Astrocyte (in vitro differentiated cells and primary cell): ENCODE data around the gene BET1. TPM values are rescaled to one million over a fixed set of nuclear protein-coding genes. Genes with fewer than 3 reads are reported as not detected.
A peak's percentile ranks its signal among the peaks of the same experiment; 100 is the strongest.

Experiments used
- DNase-seq: peaks from one replicate; pipeline ENCODE4 v3.0.0-alpha.2; 2010; ENCODE audit warnings: low read depth
- FAIRE-seq: peaks from 2 replicates; lab custom pipeline; 2011; peaks lifted over from hg19 to GRCh38; lab: Jason Lieb, UNC
- H2AFZ ChIP-seq: 2 replicates; pipeline ENCODE4 v1.6.0; 2012; ENCODE audit warnings: low read depth, low read length, inconsistent platforms
- H3K27ac ChIP-seq: 2 replicates; pipeline ENCODE4 v1.5.1; 2011; ENCODE audit warnings: low read depth, low read length, inconsistent platforms
- H3K27me3 ChIP-seq: 2 replicates; pipeline ENCODE4 v1.6.0; 2011; ENCODE audit warnings: low read length, inconsistent platforms; ENCODE audit not compliant: insufficient read depth
- H3K36me3 ChIP-seq: 2 replicates; pipeline ENCODE4 v1.5.1; 2011; ENCODE audit warnings: low read length, inconsistent platforms; ENCODE audit not compliant: insufficient read depth
- H3K4me1 ChIP-seq: 2 replicates; pipeline ENCODE4 v1.5.1; 2011; ENCODE audit warnings: low read length, inconsistent platforms; ENCODE audit not compliant: insufficient read depth
- H3K4me2 ChIP-seq: 2 replicates; pipeline ENCODE4 v1.6.0; 2012; ENCODE audit warnings: low read length, inconsistent platforms
- H3K4me3 ChIP-seq: 2 replicates; pipeline ENCODE4 v1.5.1; 2011; ENCODE audit warnings: low read depth, mild to moderate bottlenecking, low read length, inconsistent platforms; ENCODE audit not compliant: insufficient read depth
- H3K79me2 ChIP-seq: 2 replicates; pipeline ENCODE4 v1.6.0; 2012; ENCODE audit warnings: mild to moderate bottlenecking, low read length, inconsistent platforms; ENCODE audit not compliant: insufficient read depth
- H3K9ac ChIP-seq: 2 replicates; pipeline ENCODE4 v1.6.0; 2012; ENCODE audit warnings: mild to moderate bottlenecking, low read length, inconsistent platforms
- H3K9me3 ChIP-seq: 2 replicates; pipeline ENCODE4 v1.5.1; 2012; ENCODE audit warnings: low read depth, mild to moderate bottlenecking, low read length, inconsistent platforms; ENCODE audit not compliant: insufficient read depth
- H4K20me1 ChIP-seq: 2 replicates; pipeline ENCODE4 v1.6.0; 2012; ENCODE audit warnings: low read length, inconsistent platforms; ENCODE audit not compliant: insufficient read depth
- H3K27ac Mint-ChIP-seq: one replicate; pipeline ENCODE4 v1.8.0; 2021; ENCODE audit warnings: mild to moderate bottlenecking, mixed read lengths; ENCODE audit not compliant: unreplicated experiment
- H3K27me3 Mint-ChIP-seq: one replicate; pipeline ENCODE4 v1.8.0; 2021; ENCODE audit warnings: low read depth, mixed read lengths; ENCODE audit not compliant: unreplicated experiment
- H3K36me3 Mint-ChIP-seq: one replicate; pipeline ENCODE4 v1.8.0; 2021; ENCODE audit warnings: low read depth, mixed read lengths; ENCODE audit not compliant: unreplicated experiment
- H3K4me1 Mint-ChIP-seq: one replicate; pipeline ENCODE4 v1.8.0; 2021; ENCODE audit warnings: low read depth, mixed read lengths; ENCODE audit not compliant: unreplicated experiment
- H3K4me3 Mint-ChIP-seq: one replicate; pipeline ENCODE4 v1.8.0; 2021; ENCODE audit warnings: mild to moderate bottlenecking, moderate library complexity, mixed read lengths; ENCODE audit not compliant: unreplicated experiment
- H3K9me3 Mint-ChIP-seq: one replicate; pipeline ENCODE4 v1.8.0; 2021; ENCODE audit warnings: mild to moderate bottlenecking, mixed read lengths; ENCODE audit not compliant: unreplicated experiment
- EZH2 ChIP-seq: IDR thresholded peaks from 2 replicates; pipeline ENCODE4 v1.6.1; 2012; ENCODE audit warnings: mild to moderate bottlenecking, low read length, inconsistent platforms; ENCODE audit not compliant: insufficient read depth
- total RNA-seq: library from RNA; stranded (reverse); gene quantifications from 2 replicates; pipeline ENCODE4 v1.2.1, GENCODE V29; 2021
- TF ChIP-seq, protein P1 (sequence below): IDR thresholded peaks from 2 replicates; pipeline ENCODE4 v1.5.1; 2011; ENCODE audit warnings: low read depth, mild to moderate bottlenecking, inconsistent platforms, low read length, moderate library complexity; ENCODE audit not compliant: insufficient read depth

Gene BET1
- total RNA-seq, 1 donor from 2014 or later: 37.4 TPM

DNA sequence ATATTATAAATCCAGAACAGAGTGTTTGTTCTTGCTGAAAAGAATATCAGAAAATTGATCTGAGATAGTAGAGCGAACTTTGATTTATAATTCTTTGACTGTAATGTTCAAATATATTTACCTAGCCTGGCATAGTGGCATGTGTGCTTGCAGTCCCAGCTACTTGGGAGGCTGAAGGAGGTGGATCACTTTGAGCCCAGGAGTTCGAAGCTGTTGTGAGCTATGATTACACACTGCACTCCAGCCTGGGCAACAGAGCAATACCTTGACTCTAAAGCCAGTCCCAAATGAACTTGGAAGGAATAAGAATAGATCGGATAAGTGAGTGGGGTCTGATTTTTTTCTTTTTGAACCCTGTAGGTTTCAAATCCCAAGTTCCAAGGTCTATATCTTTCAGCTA lies 59.1 kb downstream of the BET1 start:
- H3K4me3 Mint-ChIP-seq: no peak overlapping the region
- TF ChIP-seq EZH2: no peak
- TF ChIP-seq, protein P1, sequence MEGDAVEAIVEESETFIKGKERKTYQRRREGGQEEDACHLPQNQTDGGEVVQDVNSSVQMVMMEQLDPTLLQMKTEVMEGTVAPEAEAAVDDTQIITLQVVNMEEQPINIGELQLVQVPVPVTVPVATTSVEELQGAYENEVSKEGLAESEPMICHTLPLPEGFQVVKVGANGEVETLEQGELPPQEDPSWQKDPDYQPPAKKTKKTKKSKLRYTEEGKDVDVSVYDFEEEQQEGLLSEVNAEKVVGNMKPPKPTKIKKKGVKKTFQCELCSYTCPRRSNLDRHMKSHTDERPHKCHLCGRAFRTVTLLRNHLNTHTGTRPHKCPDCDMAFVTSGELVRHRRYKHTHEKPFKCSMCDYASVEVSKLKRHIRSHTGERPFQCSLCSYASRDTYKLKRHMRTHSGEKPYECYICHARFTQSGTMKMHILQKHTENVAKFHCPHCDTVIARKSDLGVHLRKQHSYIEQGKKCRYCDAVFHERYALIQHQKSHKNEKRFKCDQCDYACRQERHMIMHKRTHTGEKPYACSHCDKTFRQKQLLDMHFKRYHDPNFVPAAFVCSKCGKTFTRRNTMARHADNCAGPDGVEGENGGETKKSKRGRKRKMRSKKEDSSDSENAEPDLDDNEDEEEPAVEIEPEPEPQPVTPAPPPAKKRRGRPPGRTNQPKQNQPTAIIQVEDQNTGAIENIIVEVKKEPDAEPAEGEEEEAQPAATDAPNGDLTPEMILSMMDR: no peak
- Histone ChIP-seq H3K27me3 (no peaks in the 10 kb centered on the region), H2AFZ (no peak overlapping the region), H3K36me3 (no peaks in the 10 kb centered on the region), H3K9ac (no peak overlapping the region), H3K9me3 (no peaks in the 10 kb centered on the region), H3K79me2 (no peaks in the 10 kb centered on the region), H4K20me1 (no peaks in the 10 kb centered on the region), H3K4me2 (no peak overlapping the region), H3K27ac (no peak overlapping the region), H3K4me1 (no peaks in the 10 kb centered on the region), H3K4me3 (no peak overlapping the region)
- H3K9me3 Mint-ChIP-seq: no peaks in the 10 kb centered on the region
- peaks cover 1% of the 10 kb centered on the region for H3K36me3 Mint-ChIP-seq
- H3K27me3 Mint-ChIP-seq: no peaks in the 10 kb centered on the region
- peaks cover 17% of the 10 kb centered on the region for H3K4me1 Mint-ChIP-seq
- no peak for DNase-seq
- no peak for FAIRE-seq
- no peak overlapping the region for H3K27ac Mint-ChIP-seq

DNA sequence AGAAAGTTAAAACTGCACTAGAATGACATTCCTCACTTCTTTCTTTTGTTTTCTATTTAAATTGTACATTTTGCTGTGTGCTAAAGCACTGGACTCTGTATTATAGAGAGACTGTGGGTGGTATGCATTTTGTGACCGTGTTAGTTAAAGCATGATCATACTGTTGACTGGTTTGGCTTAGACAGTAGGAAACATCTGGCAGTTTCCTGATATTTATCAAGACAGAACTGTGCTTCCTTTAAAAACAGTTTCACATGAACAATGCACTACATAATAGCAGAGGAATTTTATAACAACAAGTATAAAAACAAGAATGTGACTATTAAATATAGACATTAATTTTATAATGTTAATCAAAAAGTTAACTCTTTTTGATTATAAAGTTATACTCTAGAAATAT lies 59.5 kb downstream of the BET1 start:
- Mint-ChIP-seq H3K36me3 (peaks cover 1% of the 10 kb centered on the region), H3K4me1 (peaks cover 16% of the 10 kb centered on the region), H3K27ac (no peak overlapping the region), H3K4me3 (no peak overlapping the region), H3K27me3 (peaks cover 2% of the 10 kb centered on the region), H3K9me3 (no peaks in the 10 kb centered on the region)
- H2AFZ ChIP-seq: no peak overlapping the region
- DNase-seq: peak; percentile 41
- no peaks in the 10 kb centered on the region for H3K4me1 ChIP-seq
- no peak overlapping the region for H3K4me2 ChIP-seq
- H3K27me3 ChIP-seq: no peaks in the 10 kb centered on the region
- no peaks in the 10 kb centered on the region for H3K36me3 ChIP-seq
- H3K4me3 ChIP-seq: no peak overlapping the region
- TF ChIP-seq EZH2: no peak
- TF ChIP-seq, protein P1: no peak
- no peak overlapping the region for H3K9ac ChIP-seq
- H3K9me3 ChIP-seq: no peaks in the 10 kb centered on the region
- no peaks in the 10 kb centered on the region for H3K79me2 ChIP-seq
- no peak overlapping the region for H3K27ac ChIP-seq
- FAIRE-seq: no peak
- H4K20me1 ChIP-seq: no peaks in the 10 kb centered on the region

DNA sequence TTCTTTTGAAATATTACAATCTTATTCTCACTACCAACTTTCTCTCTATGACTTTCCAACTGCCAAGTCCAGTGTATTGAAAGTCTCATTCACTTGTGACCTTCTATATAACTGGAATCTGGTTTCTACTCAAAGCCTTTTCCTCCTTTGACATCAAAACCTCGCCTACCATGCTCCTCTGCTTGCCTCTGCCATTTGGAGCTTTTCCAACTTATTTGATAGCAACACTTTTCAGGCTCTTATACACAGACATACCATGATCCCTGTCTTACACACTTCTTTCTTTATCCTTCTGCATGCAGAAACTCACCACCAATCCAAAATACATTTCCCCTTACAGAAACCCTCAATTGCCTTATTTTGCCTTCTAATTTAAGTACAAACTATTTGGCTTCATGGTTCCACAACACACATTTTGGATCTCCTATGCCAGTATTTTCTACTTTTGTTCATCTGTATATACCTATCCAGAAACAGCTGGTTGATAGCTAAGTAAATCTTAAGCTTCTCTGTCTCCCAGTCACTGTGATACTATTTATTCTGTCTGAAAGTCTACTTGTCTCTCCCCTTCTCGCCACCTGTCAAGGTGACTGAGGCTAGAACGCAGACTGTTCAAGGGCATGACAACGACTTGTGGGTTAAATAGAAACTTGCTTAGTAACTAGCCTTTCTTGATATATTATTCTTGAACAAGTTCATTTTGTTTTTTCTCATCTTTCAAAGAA lies 60.2 kb downstream of the BET1 start:
- H3K4me3 Mint-ChIP-seq: no peak overlapping the region
- Histone ChIP-seq H3K27ac (no peak overlapping the region), H3K9me3 (no peaks in the 10 kb centered on the region), H3K4me3 (no peak overlapping the region), H3K4me2 (no peak overlapping the region), H3K36me3 (no peaks in the 10 kb centered on the region), H3K4me1 (no peaks in the 10 kb centered on the region), H3K79me2 (no peaks in the 10 kb centered on the region), H2AFZ (no peak overlapping the region), H3K27me3 (no peaks in the 10 kb centered on the region), H3K9ac (no peak overlapping the region), H4K20me1 (no peaks in the 10 kb centered on the region)
- no peak for FAIRE-seq
- no peak for DNase-seq
- TF ChIP-seq, protein P1: no peak
- no peak for TF ChIP-seq EZH2
- no peak overlapping the region for H3K27ac Mint-ChIP-seq
- H3K9me3 Mint-ChIP-seq: no peaks in the 10 kb centered on the region
- H3K36me3 Mint-ChIP-seq: peaks cover 1% of the 10 kb centered on the region
- peaks cover 10% of the 10 kb centered on the region for H3K4me1 Mint-ChIP-seq
- peaks cover 4% of the 10 kb centered on the region for H3K27me3 Mint-ChIP-seq
